ENCODE data around the gene UBAC1. TPM values are rescaled to one million over a fixed set of nuclear protein-coding genes. Genes with fewer than 3 reads are reported as not detected.

The UBAC1 gene
- total and polyA plus RNA-seq, 9 of the 15 experiments (the other 6 are each of a cell fraction or from before 2014, with no cell fraction given) = 94.0 to 399 (median 228) TPM

DNA sequence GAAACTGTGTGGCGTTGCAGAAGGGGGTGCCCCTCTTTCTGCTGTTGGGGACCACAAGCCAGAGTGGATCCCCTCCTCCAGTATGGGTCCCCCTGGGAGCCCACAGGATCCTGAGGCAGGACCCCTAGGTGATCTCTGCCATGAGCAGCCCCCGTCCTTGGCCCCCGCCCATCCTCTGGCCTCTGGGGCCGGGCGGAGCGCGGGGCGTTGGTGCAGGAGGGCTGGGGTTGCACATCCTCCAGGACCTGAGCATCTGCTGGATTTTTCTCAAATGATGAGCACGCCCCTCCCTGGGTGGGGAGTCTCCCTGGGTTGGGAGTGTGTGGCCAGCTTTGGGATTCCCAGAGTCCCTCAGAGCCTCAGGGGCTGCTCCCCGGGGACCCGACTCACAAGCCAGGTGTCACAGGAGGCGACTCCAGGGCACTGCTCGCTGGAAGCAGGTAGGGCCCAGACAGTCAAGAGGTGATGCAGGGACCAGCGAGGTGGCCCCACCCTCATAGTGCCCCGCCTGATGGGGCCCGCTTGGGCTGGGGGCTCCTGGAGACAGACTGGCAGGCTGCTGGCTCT is 26.7 kb upstream of the UBAC1 start:
- H3K4me2 ChIP-seq (ENCODE audit: insufficient read depth, low read length) = no peak overlapping the region
- FAIRE-seq = no peak
- no TSS peak for BruUV-seq (replicated peaks)
- in situ Hi-C loops (cut with MboI) (no loop called here), intact Hi-C loops (cut with micrococcal nuclease) (no loop called here)
- H3K9ac ChIP-seq (ENCODE audit: insufficient read depth in 1 of 2, low read depth in 2 of 2, low read length in 2 of 2) = no peak overlapping the region; a peak in 1 of 4 replicates
- no peaks in the 10 kb centered on the region for H3K9me1 ChIP-seq (ENCODE audit: control insufficient read depth, insufficient read depth, low read length)
- no peak overlapping the region for H2AFZ ChIP-seq (ENCODE audit: low read depth, low read length)
- ChIA-PET CTCF (ENCODE audit: low intra/inter-chr PET ratio) (no interaction called here), POLR2A (interaction anchor here (0.6 kb wide), 2 partner anchors 131 to 147 kb away, joined by 3 read pairs; partner anchors contain the start of gene TMEM250)
- H4K20me1 ChIP-seq (replicated peaks; ENCODE audit: control insufficient read depth, insufficient read depth, low read length) = no peaks in the 10 kb centered on the region
- peaks cover 1 to 3% of the 10 kb centered on the region in 2 experiments; a peak in 3 of 5 replicates for H3K27me3 ChIP-seq (ENCODE audit: control insufficient read depth in 2 of 2, insufficient read depth in 2 of 2, low read length in 2 of 2)
- no peak for DNase-seq (ENCODE audit: extremely low read depth in 1 of 4, low spot score in 3 of 4)
- no peak overlapping the region for H3K27ac ChIP-seq (ENCODE audit: extremely low read depth, low read depth, low read length)
- H3K9me3 ChIP-seq (replicated peaks; ENCODE audit: control insufficient read depth, insufficient read depth, low read depth, low read length) = no peaks in the 10 kb centered on the region
- no peak for ATAC-seq
- H3K4me3 ChIP-seq = no peak overlapping the region
- WGBS (ENCODE audit: insufficient coverage, low coverage, missing lambda C conversion rate) = 81% methylated on average over 16 of the region's 16 CpGs
- no peak for TF ChIP-seq ILK (tag; IDR thresholded peaks at IDR 0.05; ENCODE audit: borderline replicate concordance, low read depth)
- TF ChIP-seq SMARCB1 (IDR thresholded peaks at IDR 0.05; ENCODE audit: insufficient read length, low read depth) = no peak
- no peak for TF ChIP-seq RFX7 (CRISPR knock-in tag; IDR thresholded peaks at IDR 0.05)
- no peak for TF ChIP-seq XRCC3 (IDR thresholded peaks at IDR 0.05)
- no peak for TF ChIP-seq NR2C1 (IDR thresholded peaks at IDR 0.05)
- no peak for TF ChIP-seq NR2C1 (tag; IDR thresholded peaks at IDR 0.05)
- TF ChIP-seq ZNF124 (CRISPR knock-in tag; IDR thresholded peaks at IDR 0.05) = no peak
- H3K4me1 ChIP-seq (replicated peaks in 1 of 2; ENCODE audit: control insufficient read depth in 2 of 2, insufficient read depth in 2 of 2, low read length in 2 of 2) = peaks cover 37 to 87% of the 10 kb centered on the region in 2 experiments
- H3K36me3 ChIP-seq (ENCODE audit: control insufficient read depth, insufficient read depth, low read length) = no peaks in the 10 kb centered on the region
- no peaks in the 10 kb centered on the region for H3K79me2 ChIP-seq (ENCODE audit: control insufficient read depth, insufficient read depth, low read length)

DNA sequence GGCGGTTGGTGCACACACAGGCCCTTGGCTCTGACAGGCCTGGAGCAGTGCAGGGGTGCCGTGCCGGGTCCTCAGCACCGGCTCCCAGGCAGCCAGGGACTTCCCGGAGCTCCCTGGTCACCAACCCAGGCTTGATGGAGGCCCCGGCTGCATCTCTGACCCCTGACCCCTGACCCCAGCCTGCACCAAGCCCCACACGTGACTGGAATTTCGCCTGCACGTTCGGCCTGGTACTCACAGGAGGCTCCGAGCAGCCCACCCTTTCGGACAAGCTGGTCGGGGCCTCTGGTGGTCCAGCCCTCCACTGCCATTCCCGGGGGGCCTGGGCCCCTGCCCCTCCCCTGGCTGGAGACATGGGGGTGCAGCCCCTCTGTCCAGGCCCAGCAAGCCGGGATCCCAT is 25.4 kb upstream of the UBAC1 start:
- H2AFZ ChIP-seq (ENCODE audit: low read depth, low read length) = no peak overlapping the region
- H4K20me1 ChIP-seq (replicated peaks; ENCODE audit: control insufficient read depth, insufficient read depth, low read length) = no peaks in the 10 kb centered on the region
- H3K9me3 ChIP-seq (replicated peaks; ENCODE audit: control insufficient read depth, insufficient read depth, low read depth, low read length) = no peaks in the 10 kb centered on the region
- no peaks in the 10 kb centered on the region for H3K79me2 ChIP-seq (ENCODE audit: control insufficient read depth, insufficient read depth, low read length)
- ATAC-seq (no peak), DNase-seq (ENCODE audit: extremely low read depth in 1 of 4, low spot score in 3 of 4) (no peak), FAIRE-seq (no peak)
- no peaks in the 10 kb centered on the region for H3K9me1 ChIP-seq (ENCODE audit: control insufficient read depth, insufficient read depth, low read length)
- no peak overlapping the region for H3K4me3 ChIP-seq
- intact Hi-C loops (cut with micrococcal nuclease) (no loop called here), in situ Hi-C loops (cut with MboI) (no loop called here)
- POLR2A ChIA-PET = no interaction called here
- no peak overlapping the region for H3K4me2 ChIP-seq (ENCODE audit: insufficient read depth, low read length)
- CTCF ChIA-PET (ENCODE audit: low intra/inter-chr PET ratio) = no interaction called here
- WGBS (ENCODE audit: insufficient coverage, low coverage, missing lambda C conversion rate) = 81% methylated on average over 12 of the region's 15 CpGs
- H3K27me3 ChIP-seq (ENCODE audit: control insufficient read depth in 2 of 2, insufficient read depth in 2 of 2, low read length in 2 of 2) = peaks cover 4 to 13% of the 10 kb centered on the region in 2 experiments; a peak in 3 of 5 replicates
- H3K27ac ChIP-seq (ENCODE audit: extremely low read depth, low read depth, low read length) = no peak overlapping the region
- no peak for TF ChIP-seq NR2C2 (CRISPR knock-in tag; IDR thresholded peaks at IDR 0.05)
- TF ChIP-seq NR2C2 (tag; IDR thresholded peaks at IDR 0.05) = peak; percentile 37; the same call in 1 of the 2 replicates
- peak; percentile 83 for TF ChIP-seq NR2C1 (IDR thresholded peaks at IDR 0.05)
- peak; percentile 79 for TF ChIP-seq NR2C1 (tag; IDR thresholded peaks at IDR 0.05)
- TF ChIP-seq, protein P1, sequence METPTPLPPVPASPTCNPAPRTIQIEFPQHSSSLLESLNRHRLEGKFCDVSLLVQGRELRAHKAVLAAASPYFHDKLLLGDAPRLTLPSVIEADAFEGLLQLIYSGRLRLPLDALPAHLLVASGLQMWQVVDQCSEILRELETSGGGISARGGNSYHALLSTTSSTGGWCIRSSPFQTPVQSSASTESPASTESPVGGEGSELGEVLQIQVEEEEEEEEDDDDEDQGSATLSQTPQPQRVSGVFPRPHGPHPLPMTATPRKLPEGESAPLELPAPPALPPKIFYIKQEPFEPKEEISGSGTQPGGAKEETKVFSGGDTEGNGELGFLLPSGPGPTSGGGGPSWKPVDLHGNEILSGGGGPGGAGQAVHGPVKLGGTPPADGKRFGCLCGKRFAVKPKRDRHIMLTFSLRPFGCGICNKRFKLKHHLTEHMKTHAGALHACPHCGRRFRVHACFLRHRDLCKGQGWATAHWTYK (CRISPR knock-in tag; IDR thresholded peaks at IDR 0.05) = no peak
- BruUV-seq (replicated peaks) = no TSS peak
- H3K9ac ChIP-seq (ENCODE audit: insufficient read depth in 1 of 2, low read depth in 2 of 2, low read length in 2 of 2) = peak overlapping the region in 1 of 2 experiments; percentile 61; a peak in 2 of 4 replicates
- H3K4me1 ChIP-seq (replicated peaks in 1 of 2; ENCODE audit: control insufficient read depth in 2 of 2, insufficient read depth in 2 of 2, low read length in 2 of 2) = peaks cover 27 to 84% of the 10 kb centered on the region in 2 experiments
- H3K36me3 ChIP-seq (ENCODE audit: control insufficient read depth, insufficient read depth, low read length) = no peaks in the 10 kb centered on the region
